ENCODE results near the gene DOCK3. TPM values are rescaled to one million over a fixed set of nuclear protein-coding genes. Genes with fewer than 3 reads are reported as not detected.
"Not testable (repeated sequence)": the region's sequence is repeated elsewhere in the genome, so short reads cannot be mapped to it uniquely, and the experiment has no call there.

Gene DOCK3
- total RNA-seq, 2 donors from 2014 or later, result 7.7 to 8.5 TPM

DNA sequence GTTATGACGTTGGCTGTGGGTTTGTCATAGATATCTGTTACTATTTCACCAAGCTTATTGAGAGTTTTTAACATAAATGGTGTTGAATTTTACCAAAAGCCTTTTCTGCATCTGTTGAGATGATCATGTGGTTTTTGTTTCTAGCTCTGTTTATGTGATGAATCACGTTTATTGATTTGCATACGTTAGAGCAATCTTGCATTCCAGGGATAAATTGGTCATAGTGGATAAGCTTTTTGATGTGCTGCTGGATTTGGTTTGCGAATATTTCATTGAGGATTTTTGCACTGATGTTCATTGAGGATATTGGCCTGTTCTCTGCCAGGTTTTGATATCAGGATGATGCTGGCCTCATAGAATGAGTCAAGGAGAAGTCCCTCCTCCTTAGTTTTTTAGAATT is 117.8 kb downstream of the DOCK3 start:
- Histone ChIP-seq H3K27me3 (ENCODE audit: control insufficient read depth, insufficient read depth, low read length, poor library complexity, severe bottlenecking) (no peaks in the 10 kb centered on the region), H3K27ac (ENCODE audit: low read depth, low read length) (no peak overlapping the region), H3K4me3 (ENCODE audit: low read length) (no peak overlapping the region), H3K36me3 (ENCODE audit: control insufficient read depth, insufficient read depth, low read length) (no peaks in the 10 kb centered on the region), H3K9ac (ENCODE audit: extremely low read depth, low read length, poor library complexity, severe bottlenecking) (no peak overlapping the region), H3K9me3 (ENCODE audit: control insufficient read depth, low read length) (no peaks in the 10 kb centered on the region), H3K4me1 (ENCODE audit: control insufficient read depth, insufficient read depth, low read length) (peaks cover 7% of the 10 kb centered on the region)
- Mint-ChIP-seq H3K4me1 (peaks cover 38% of the 10 kb centered on the region), H3K36me3 (ENCODE audit: low read depth) (peaks cover 3% of the 10 kb centered on the region), H3K27me3 (ENCODE audit: insufficient read depth) (no peaks in the 10 kb centered on the region), H3K27ac (no peak overlapping the region), H3K4me3 (no peak overlapping the region), H3K9me3 (no peaks in the 10 kb centered on the region)
- 79 to 87% methylated on average over 3 to 4 of the region's 4 CpGs for WGBS, 2 experiments (ENCODE audit: insufficient coverage in 1 of 2, insufficient read length in 1 of 2)
- no peak for DNase-seq
- TF ChIP-seq, protein P1, sequence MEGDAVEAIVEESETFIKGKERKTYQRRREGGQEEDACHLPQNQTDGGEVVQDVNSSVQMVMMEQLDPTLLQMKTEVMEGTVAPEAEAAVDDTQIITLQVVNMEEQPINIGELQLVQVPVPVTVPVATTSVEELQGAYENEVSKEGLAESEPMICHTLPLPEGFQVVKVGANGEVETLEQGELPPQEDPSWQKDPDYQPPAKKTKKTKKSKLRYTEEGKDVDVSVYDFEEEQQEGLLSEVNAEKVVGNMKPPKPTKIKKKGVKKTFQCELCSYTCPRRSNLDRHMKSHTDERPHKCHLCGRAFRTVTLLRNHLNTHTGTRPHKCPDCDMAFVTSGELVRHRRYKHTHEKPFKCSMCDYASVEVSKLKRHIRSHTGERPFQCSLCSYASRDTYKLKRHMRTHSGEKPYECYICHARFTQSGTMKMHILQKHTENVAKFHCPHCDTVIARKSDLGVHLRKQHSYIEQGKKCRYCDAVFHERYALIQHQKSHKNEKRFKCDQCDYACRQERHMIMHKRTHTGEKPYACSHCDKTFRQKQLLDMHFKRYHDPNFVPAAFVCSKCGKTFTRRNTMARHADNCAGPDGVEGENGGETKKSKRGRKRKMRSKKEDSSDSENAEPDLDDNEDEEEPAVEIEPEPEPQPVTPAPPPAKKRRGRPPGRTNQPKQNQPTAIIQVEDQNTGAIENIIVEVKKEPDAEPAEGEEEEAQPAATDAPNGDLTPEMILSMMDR (conservative IDR thresholded peaks at IDR 0.05), result no peak

DNA sequence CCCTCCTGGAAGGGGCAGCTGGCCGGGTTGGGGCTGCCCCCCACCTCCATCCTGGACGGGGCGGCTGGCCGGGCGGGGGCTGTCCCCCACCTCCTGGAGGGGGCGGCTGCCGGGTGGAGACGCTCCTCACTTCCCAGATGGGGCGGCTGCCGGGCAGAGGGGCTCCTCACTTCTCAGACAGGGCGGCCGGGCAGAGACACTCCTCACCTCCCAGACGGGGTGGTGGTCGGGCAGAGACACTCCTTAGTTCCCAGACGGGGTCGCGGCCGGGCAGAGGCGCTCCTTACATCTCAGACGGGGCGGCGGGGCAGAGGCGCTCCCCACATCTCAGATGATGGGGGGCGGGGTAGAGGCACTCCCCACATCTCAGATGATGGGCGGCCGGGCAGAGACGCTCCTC is 129.1 kb downstream of the DOCK3 start:
- not testable (repeated sequence) for H3K27ac ChIP-seq (ENCODE audit: low read depth, low read length); H3K4me3 Mint-ChIP-seq; H3K27me3 Mint-ChIP-seq (ENCODE audit: insufficient read depth); H3K4me3 ChIP-seq (ENCODE audit: low read length); H3K9ac ChIP-seq (ENCODE audit: extremely low read depth, low read length, poor library complexity, severe bottlenecking); H3K27me3 ChIP-seq (ENCODE audit: control insufficient read depth, insufficient read depth, low read length, poor library complexity, severe bottlenecking); DNase-seq; H3K27ac Mint-ChIP-seq; H3K4me1 Mint-ChIP-seq; H3K36me3 ChIP-seq (ENCODE audit: control insufficient read depth, insufficient read depth, low read length); H3K4me1 ChIP-seq (ENCODE audit: control insufficient read depth, insufficient read depth, low read length)
- H3K9me3 Mint-ChIP-seq, result peaks cover 66% of the 10 kb centered on the region
- WGBS, 2 experiments (ENCODE audit: insufficient coverage in 1 of 2, insufficient read length in 1 of 2), result 97 to 100% methylated on average over 3 to 24 of the region's 27 CpGs
- H3K36me3 Mint-ChIP-seq (ENCODE audit: low read depth), result peaks cover 36% of the 10 kb centered on the region
- peaks cover 55% of the 10 kb centered on the region for H3K9me3 ChIP-seq (ENCODE audit: control insufficient read depth, low read length)

DNA sequence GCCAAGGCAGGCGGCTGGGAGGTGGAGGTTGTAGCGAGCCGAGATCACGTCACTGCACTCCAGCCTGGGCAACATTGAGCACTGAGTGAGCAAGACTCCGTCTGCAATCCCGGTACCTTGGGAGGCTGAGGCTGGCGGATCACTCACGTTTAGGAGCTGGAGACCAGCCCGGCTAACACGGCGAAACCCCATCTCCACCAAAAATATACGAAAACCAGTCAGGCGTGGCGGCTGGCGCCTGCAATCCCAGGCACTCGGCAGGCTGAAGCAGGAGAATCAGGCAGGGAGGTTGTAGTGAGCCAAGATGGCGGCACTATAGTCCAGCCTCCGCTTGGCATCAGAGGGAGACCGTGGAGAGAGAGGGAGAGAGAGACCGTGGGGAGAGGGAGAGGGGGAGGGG is 129.6 kb downstream of the DOCK3 start:
- DNase-seq; H3K4me1 Mint-ChIP-seq; H3K27ac Mint-ChIP-seq; H3K4me3 Mint-ChIP-seq; H3K4me3 ChIP-seq (ENCODE audit: low read length); H3K27me3 Mint-ChIP-seq (ENCODE audit: insufficient read depth); H3K4me1 ChIP-seq (ENCODE audit: control insufficient read depth, insufficient read depth, low read length); H3K36me3 ChIP-seq (ENCODE audit: control insufficient read depth, insufficient read depth, low read length); H3K27me3 ChIP-seq (ENCODE audit: control insufficient read depth, insufficient read depth, low read length, poor library complexity, severe bottlenecking); H3K27ac ChIP-seq (ENCODE audit: low read depth, low read length); H3K9ac ChIP-seq (ENCODE audit: extremely low read depth, low read length, poor library complexity, severe bottlenecking): not testable (repeated sequence)
- Mint-ChIP-seq H3K36me3 (ENCODE audit: low read depth) (peaks cover 32% of the 10 kb centered on the region), H3K9me3 (peaks cover 60% of the 10 kb centered on the region)
- H3K9me3 ChIP-seq (ENCODE audit: control insufficient read depth, low read length), result peaks cover 49% of the 10 kb centered on the region
- WGBS, 2 experiments (ENCODE audit: insufficient coverage in 1 of 2, insufficient read length in 1 of 2), result 92 to 95% methylated on average over 12 to 20 of the region's 20 CpGs

DNA sequence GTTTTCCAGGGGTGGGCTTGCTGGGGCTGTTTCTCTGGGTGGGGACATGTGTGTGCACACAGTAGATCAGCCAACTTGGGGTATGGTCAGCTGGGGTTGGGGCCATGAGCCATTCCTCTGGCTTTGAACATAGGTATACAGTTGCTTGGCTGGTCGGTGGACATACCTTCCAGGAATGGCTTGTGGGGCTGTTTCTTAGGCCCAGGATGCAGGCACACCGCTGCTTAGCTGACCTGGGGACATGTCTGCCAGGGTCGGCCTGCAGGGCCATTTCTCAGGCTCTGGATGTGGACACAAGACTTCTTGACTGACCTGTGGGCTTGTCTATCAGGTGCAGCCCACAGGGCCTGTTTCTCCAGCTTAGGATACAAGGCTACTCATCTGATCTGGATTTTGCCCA is 130.6 kb downstream of the DOCK3 start:
- H3K27me3 ChIP-seq (ENCODE audit: control insufficient read depth, insufficient read depth, low read length, poor library complexity, severe bottlenecking), result no peaks in the 10 kb centered on the region
- H3K9ac ChIP-seq (ENCODE audit: extremely low read depth, low read length, poor library complexity, severe bottlenecking), result no peak overlapping the region
- no peaks in the 10 kb centered on the region for H3K36me3 ChIP-seq (ENCODE audit: control insufficient read depth, insufficient read depth, low read length)
- DNase-seq, result no peak
- no peak overlapping the region for H3K27ac ChIP-seq (ENCODE audit: low read depth, low read length)
- Mint-ChIP-seq H3K27ac (no peak overlapping the region), H3K36me3 (ENCODE audit: low read depth) (peaks cover 28% of the 10 kb centered on the region), H3K4me1 (no peaks in the 10 kb centered on the region), H3K4me3 (no peak overlapping the region), H3K27me3 (ENCODE audit: insufficient read depth) (no peaks in the 10 kb centered on the region), H3K9me3 (peaks cover 51% of the 10 kb centered on the region)
- WGBS, 2 experiments (ENCODE audit: insufficient coverage in 1 of 2, insufficient read length in 1 of 2), result 71 to 81% methylated on average over 3 of the region's 3 CpGs
- H3K4me3 ChIP-seq (ENCODE audit: low read length), result no peak overlapping the region
- peaks cover 40% of the 10 kb centered on the region for H3K9me3 ChIP-seq (ENCODE audit: control insufficient read depth, low read length)
- TF ChIP-seq, protein P1 (conservative IDR thresholded peaks at IDR 0.05), result no peak
- no peaks in the 10 kb centered on the region for H3K4me1 ChIP-seq (ENCODE audit: control insufficient read depth, insufficient read depth, low read length)
